Stomach (tissue), 4 donors: ENCODE data around the gene GMDS.

Experiments used
- EP300 ChIP-seq: sonication (generic); formaldehyde crosslinking; IDR thresholded peaks from one replicate; pipeline ENCODE4 v1.6.1; 2017; ENCODE audit warnings: antibody characterized with exemption
- POLR2A ChIP-seq, 4 donors: fragments of 450-650 bp; IDR thresholded peaks; one replicate each; pipeline ENCODE4 v1.6.1; 2016; ENCODE audit warnings: antibody characterized with exemption in 4 of 4, control low read depth in 2 of 4, mild to moderate bottlenecking in 1 of 4, moderate library complexity in 1 of 4
- POLR2AphosphoS5 ChIP-seq, 3 donors: sonication (generic); formaldehyde crosslinking; IDR thresholded peaks; one replicate each; pipeline ENCODE4 v1.6.1; 2016; ENCODE audit warnings: antibody characterized with exemption in 3 of 3
- TF ChIP-seq, protein P1 (sequence below), 7 experiments: fragments of 450-650 bp in 4 of 7; fragments of 200-600 bp in 3 of 7; sonication (generic) in 3 of 7; IDR thresholded peaks; one replicate each; pipeline ENCODE4 v1.5.1; 2016 to 2019; ENCODE audit warnings: antibody characterized with exemption in 7 of 7, control low read depth in 2 of 7, mild to moderate bottlenecking in 1 of 7

DNA sequence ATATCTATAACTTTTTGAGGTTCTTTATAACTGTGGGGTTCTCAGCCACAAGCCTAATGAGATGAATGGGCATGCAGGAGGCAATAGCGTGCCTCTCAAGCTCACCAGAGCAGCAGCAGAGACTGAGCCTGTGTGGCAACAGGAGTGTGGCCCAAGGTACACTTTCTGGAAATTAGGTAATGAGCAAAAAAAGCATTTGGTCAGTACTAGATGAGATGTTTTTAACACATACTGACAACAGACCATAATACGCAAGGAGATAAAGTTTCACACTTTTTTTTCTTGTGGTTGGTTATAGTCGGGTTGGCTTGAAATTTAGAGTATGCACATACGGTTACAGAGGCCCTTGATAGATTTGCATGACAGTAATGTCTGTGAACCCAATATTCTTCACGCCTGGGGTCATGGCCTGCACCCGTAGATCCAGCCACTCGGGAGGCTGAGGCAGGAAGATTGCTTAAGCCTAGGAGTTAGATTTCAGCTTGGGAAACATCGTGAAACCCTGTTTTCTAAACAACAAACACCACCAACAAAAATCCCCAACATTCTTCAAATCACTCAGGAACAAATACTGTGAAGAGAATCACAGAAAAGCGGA, 300.1 kb downstream of the GMDS start:
- TF ChIP-seq, protein P1, sequence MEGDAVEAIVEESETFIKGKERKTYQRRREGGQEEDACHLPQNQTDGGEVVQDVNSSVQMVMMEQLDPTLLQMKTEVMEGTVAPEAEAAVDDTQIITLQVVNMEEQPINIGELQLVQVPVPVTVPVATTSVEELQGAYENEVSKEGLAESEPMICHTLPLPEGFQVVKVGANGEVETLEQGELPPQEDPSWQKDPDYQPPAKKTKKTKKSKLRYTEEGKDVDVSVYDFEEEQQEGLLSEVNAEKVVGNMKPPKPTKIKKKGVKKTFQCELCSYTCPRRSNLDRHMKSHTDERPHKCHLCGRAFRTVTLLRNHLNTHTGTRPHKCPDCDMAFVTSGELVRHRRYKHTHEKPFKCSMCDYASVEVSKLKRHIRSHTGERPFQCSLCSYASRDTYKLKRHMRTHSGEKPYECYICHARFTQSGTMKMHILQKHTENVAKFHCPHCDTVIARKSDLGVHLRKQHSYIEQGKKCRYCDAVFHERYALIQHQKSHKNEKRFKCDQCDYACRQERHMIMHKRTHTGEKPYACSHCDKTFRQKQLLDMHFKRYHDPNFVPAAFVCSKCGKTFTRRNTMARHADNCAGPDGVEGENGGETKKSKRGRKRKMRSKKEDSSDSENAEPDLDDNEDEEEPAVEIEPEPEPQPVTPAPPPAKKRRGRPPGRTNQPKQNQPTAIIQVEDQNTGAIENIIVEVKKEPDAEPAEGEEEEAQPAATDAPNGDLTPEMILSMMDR (IDR thresholded peaks at IDR 0.05) = no peak
- TF ChIP-seq POLR2AphosphoS5 (IDR thresholded peaks at IDR 0.05) = no peak
- TF ChIP-seq POLR2A (IDR thresholded peaks at IDR 0.05) = no peak
- no peak for TF ChIP-seq EP300
